Measurements from ENCODE around the gene UBAC2.

UBAC2 gene

DNA sequence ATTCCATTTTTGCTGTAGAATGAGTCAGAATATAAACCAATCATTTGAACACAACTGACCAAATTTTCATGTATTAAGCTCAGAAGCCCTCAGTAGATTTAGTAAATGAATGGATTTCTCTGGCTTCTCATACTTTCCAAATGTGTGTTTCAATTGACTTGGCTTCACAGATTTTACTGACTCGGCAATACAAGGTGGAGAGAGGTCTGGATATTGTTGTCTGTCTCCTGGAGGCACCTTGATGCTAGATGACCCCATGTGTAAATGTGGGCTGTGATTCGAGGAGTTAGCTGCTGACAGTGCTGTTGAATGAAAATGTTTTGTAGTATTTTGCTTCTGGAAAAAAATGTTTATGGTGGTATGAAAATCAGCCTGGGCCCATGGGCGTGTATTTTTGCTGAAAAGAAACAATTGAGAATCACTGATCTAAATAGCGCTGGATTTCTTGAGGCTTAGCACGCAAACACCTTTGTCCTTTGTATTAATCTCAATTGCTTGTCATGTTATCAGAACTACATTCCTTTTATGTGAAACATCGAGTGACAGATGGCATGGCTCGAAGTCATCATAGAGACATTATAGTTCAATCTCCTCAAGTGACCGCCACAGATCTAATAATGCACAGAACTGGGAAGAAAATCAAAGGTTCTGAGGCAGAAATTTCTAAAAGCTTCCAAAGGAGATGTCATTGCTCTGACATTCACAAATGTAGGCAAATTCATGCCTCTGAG is 41.2 kb upstream of the UBAC2 start:
- TF ChIP-seq, protein P1, sequence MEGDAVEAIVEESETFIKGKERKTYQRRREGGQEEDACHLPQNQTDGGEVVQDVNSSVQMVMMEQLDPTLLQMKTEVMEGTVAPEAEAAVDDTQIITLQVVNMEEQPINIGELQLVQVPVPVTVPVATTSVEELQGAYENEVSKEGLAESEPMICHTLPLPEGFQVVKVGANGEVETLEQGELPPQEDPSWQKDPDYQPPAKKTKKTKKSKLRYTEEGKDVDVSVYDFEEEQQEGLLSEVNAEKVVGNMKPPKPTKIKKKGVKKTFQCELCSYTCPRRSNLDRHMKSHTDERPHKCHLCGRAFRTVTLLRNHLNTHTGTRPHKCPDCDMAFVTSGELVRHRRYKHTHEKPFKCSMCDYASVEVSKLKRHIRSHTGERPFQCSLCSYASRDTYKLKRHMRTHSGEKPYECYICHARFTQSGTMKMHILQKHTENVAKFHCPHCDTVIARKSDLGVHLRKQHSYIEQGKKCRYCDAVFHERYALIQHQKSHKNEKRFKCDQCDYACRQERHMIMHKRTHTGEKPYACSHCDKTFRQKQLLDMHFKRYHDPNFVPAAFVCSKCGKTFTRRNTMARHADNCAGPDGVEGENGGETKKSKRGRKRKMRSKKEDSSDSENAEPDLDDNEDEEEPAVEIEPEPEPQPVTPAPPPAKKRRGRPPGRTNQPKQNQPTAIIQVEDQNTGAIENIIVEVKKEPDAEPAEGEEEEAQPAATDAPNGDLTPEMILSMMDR (IDR thresholded peaks at IDR 0.05; ENCODE audit: low read length) = no peak
- no peak for TF ChIP-seq EZH2 (IDR thresholded peaks at IDR 0.05; ENCODE audit: borderline replicate concordance, low read length)
- Histone ChIP-seq H3K4me1 (ENCODE audit: insufficient read depth, low read length, severe bottlenecking) (no peaks in the 10 kb centered on the region), H2AFZ (ENCODE audit: low read length) (no peak overlapping the region), H3K9me3 (ENCODE audit: low read length) (no peaks in the 10 kb centered on the region), H4K20me1 (ENCODE audit: insufficient read depth, low read length) (no peaks in the 10 kb centered on the region), H3K4me2 (ENCODE audit: low read length) (no peak overlapping the region), H3K27me3 (ENCODE audit: insufficient read depth, low read length) (peaks cover 5% of the 10 kb centered on the region; the same call in 1 of the 2 replicates), H3K9ac (ENCODE audit: low read length) (no peak overlapping the region), H3K79me2 (ENCODE audit: insufficient read depth, low read length) (no peaks in the 10 kb centered on the region), H3K4me3 (ENCODE audit: low read depth, low read length, poor library complexity, severe bottlenecking) (no peak overlapping the region), H3K9me2 (ENCODE audit: low read depth, low read length) (no peaks in the 10 kb centered on the region), H3K36me3 (ENCODE audit: insufficient read depth, low read length) (no peaks in the 10 kb centered on the region), H3K27ac (ENCODE audit: low read depth, low read length, poor library complexity, severe bottlenecking) (no peak overlapping the region), H3F3A (ENCODE audit: insufficient read depth, low read length) (no peaks in the 10 kb centered on the region)

GRCh38 chr13:99160415-99160814 is 40.2 kb upstream of the UBAC2 start:
- H3K79me2 ChIP-seq (ENCODE audit: insufficient read depth, low read length) = no peaks in the 10 kb centered on the region
- no peak overlapping the region for H2AFZ ChIP-seq (ENCODE audit: low read length)
- no peak overlapping the region for H3K4me2 ChIP-seq (ENCODE audit: low read length)

DNA sequence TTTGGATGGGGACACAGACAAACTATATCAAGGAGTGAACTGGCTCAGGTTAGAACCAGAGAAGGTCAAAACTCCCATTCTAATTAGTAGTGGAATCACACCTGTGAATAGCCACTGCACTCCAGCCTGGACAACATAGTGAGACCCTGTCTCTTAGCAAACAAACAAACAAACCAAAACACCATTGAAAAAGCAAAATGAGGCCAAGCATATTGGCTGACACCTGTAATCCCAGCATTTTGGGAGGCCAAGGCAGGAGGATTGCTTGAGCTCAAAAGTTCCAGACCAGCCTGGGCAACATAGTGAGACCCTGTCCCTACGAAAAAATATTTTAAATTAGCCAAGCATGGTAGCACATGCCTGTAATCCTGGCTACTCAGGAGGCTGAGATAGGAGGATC is 39.1 kb upstream of the UBAC2 start:
- no peaks in the 10 kb centered on the region for H3K4me1 ChIP-seq (ENCODE audit: insufficient read depth, low read length, severe bottlenecking)
- no peak overlapping the region for H2AFZ ChIP-seq (ENCODE audit: low read length)
- no peaks in the 10 kb centered on the region for H3K36me3 ChIP-seq (ENCODE audit: insufficient read depth, low read length)
- H3K9ac ChIP-seq (ENCODE audit: low read length) = no peak overlapping the region
- TF ChIP-seq, protein P1 (IDR thresholded peaks at IDR 0.05; ENCODE audit: low read length) = no peak
- TF ChIP-seq EZH2 (IDR thresholded peaks at IDR 0.05; ENCODE audit: borderline replicate concordance, low read length) = no peak
- no peaks in the 10 kb centered on the region for H3K9me2 ChIP-seq (ENCODE audit: low read depth, low read length)
- peaks cover 5% of the 10 kb centered on the region; the same call in 1 of the 2 replicates for H3K27me3 ChIP-seq (ENCODE audit: insufficient read depth, low read length)
- no peaks in the 10 kb centered on the region for H4K20me1 ChIP-seq (ENCODE audit: insufficient read depth, low read length)
- H3K27ac ChIP-seq (ENCODE audit: low read depth, low read length, poor library complexity, severe bottlenecking) = no peak overlapping the region
- no peaks in the 10 kb centered on the region for H3F3A ChIP-seq (ENCODE audit: insufficient read depth, low read length)
- H3K9me3 ChIP-seq (ENCODE audit: low read length) = no peaks in the 10 kb centered on the region
- H3K4me2 ChIP-seq (ENCODE audit: low read length) = no peak overlapping the region
- H3K4me3 ChIP-seq (ENCODE audit: low read depth, low read length, poor library complexity, severe bottlenecking) = no peak overlapping the region
- H3K79me2 ChIP-seq (ENCODE audit: insufficient read depth, low read length) = no peaks in the 10 kb centered on the region

More at GRCh38 chr13:99160415-99160814, 40.2 kb upstream of the UBAC2 start:
- no peak overlapping the region for H3K9ac ChIP-seq (ENCODE audit: low read length)
- no peak overlapping the region for H3K27ac ChIP-seq (ENCODE audit: low read depth, low read length, poor library complexity, severe bottlenecking)
- H4K20me1 ChIP-seq (ENCODE audit: insufficient read depth, low read length) = no peaks in the 10 kb centered on the region
- no peaks in the 10 kb centered on the region for H3F3A ChIP-seq (ENCODE audit: insufficient read depth, low read length)
- no peaks in the 10 kb centered on the region for H3K4me1 ChIP-seq (ENCODE audit: insufficient read depth, low read length, severe bottlenecking)
- H3K4me3 ChIP-seq (ENCODE audit: low read depth, low read length, poor library complexity, severe bottlenecking) = no peak overlapping the region
- no peaks in the 10 kb centered on the region for H3K36me3 ChIP-seq (ENCODE audit: insufficient read depth, low read length)
- peaks cover 5% of the 10 kb centered on the region; the same call in 1 of the 2 replicates for H3K27me3 ChIP-seq (ENCODE audit: insufficient read depth, low read length)
- H3K9me2 ChIP-seq (ENCODE audit: low read depth, low read length) = no peaks in the 10 kb centered on the region
- H3K9me3 ChIP-seq (ENCODE audit: low read length) = no peaks in the 10 kb centered on the region
- TF ChIP-seq, protein P1 (IDR thresholded peaks at IDR 0.05; ENCODE audit: low read length) = no peak
- TF ChIP-seq EZH2 (IDR thresholded peaks at IDR 0.05; ENCODE audit: borderline replicate concordance, low read length) = no peak

All from OCI-LY1 (cell line).